H1 (cell line): ENCODE measurements around the gene DEXI. TPM values are rescaled to one million over a fixed set of nuclear protein-coding genes. Genes with fewer than 3 reads are reported as not detected.

Experiments
- CTCF ChIA-PET: fragments of 300-600 bp; sonication (Branson Sonifier 250); formaldehyde crosslinking; loops from one replicate; lab custom pipeline; 2021; ENCODE audit not compliant: partially characterized antibody; lab: Charles Lee
- POLR2A ChIA-PET: fragments of 300-600 bp; sonication (Branson Sonifier 250); formaldehyde crosslinking; loops from one replicate; lab custom pipeline; 2021; ENCODE audit warnings: inconsistent platforms; ENCODE audit not compliant: partially characterized antibody; lab: Charles Lee
- DNase-seq, 2 experiments: peaks; one replicate each; pipeline versions ENCODE4 v3.0.0 to v3.0.0-alpha.2; 2010 to 2022; ENCODE audit warnings: low spot score in 2 of 2, low read depth in 1 of 2, mixed read lengths in 1 of 2
- FAIRE-seq: peaks from 2 replicates; lab custom pipeline; 2011; peaks lifted over from hg19 to GRCh38; lab: Jason Lieb, UNC
- H2AFZ ChIP-seq: 2 replicates; pipeline ENCODE4 v1.8.1; 2012; ENCODE audit warnings: low read length, inconsistent platforms
- H2AK5ac ChIP-seq: 2 replicates; pipeline ENCODE4 v1.6.1; 2013; ENCODE audit warnings: low read depth, low read length
- H2BK120ac ChIP-seq: replicated peaks from 2 replicates; pipeline ENCODE3; 2013; ENCODE audit warnings: low read depth, low read length, inconsistent platforms
- H2BK12ac ChIP-seq: 2 replicates; pipeline ENCODE4 v1.6.1; 2013; ENCODE audit warnings: low read depth, low read length
- H2BK15ac ChIP-seq: 2 replicates; pipeline ENCODE4 v1.6.1; 2013; ENCODE audit warnings: low read length
- H2BK20ac ChIP-seq: 2 replicates; pipeline ENCODE4 v1.6.1; 2013; ENCODE audit warnings: low read length
- H2BK5ac ChIP-seq: 2 replicates; pipeline ENCODE4 v1.6.1; 2013; ENCODE audit warnings: low read depth, low read length
- H3K14ac ChIP-seq: 2 replicates; pipeline ENCODE4 v1.6.1; 2013; ENCODE audit warnings: inconsistent platforms; ENCODE audit not compliant: insufficient read length
- H3K18ac ChIP-seq: 2 replicates; pipeline ENCODE4 v1.6.1; 2013; ENCODE audit warnings: low read length; ENCODE audit errors: extremely low read depth
- H3K23ac ChIP-seq: 2 replicates; pipeline ENCODE4 v1.6.1; 2013; ENCODE audit warnings: inconsistent platforms; ENCODE audit not compliant: insufficient read length
- H3K23me2 ChIP-seq: 2 replicates; pipeline ENCODE4 v1.6.1; 2013; ENCODE audit warnings: low read depth, low read length
- H3K27ac ChIP-seq: 2 replicates; pipeline ENCODE4 v1.6.1; 2011; ENCODE audit warnings: low read depth, low read length, inconsistent platforms
- H3K27me3 ChIP-seq, 4 experiments: replicated peaks in 1 of 4; 1 replicate in 1 of 4; 2 replicates in 3 of 4; pipeline versions ENCODE4 v1.6.1 to v1.8.1; 2011 to 2013; ENCODE audit warnings: low read length in 3 of 4, mild to moderate bottlenecking in 3 of 4, inconsistent platforms in 2 of 4, mixed read lengths in 2 of 4, moderate library complexity in 1 of 4; ENCODE audit not compliant: control insufficient read depth in 3 of 4, insufficient read depth in 3 of 4; ENCODE audit errors: extremely low read depth in 1 of 4
- H3K36me3 ChIP-seq, 4 experiments: 2 replicates each; pipeline versions ENCODE4 v1.6.1 to v1.8.1; 2011 to 2013; ENCODE audit warnings: mild to moderate bottlenecking in 4 of 4, low read length in 3 of 4, moderate library complexity in 2 of 4, control low read depth in 1 of 4, inconsistent platforms in 1 of 4; ENCODE audit not compliant: insufficient read depth in 4 of 4, control insufficient read depth in 2 of 4
- H3K4ac ChIP-seq: replicated peaks from 2 replicates; pipeline ENCODE3; 2013; ENCODE audit warnings: low read length, low read depth, mixed read lengths, inconsistent platforms; ENCODE audit not compliant: insufficient read length
- H3K4me1 ChIP-seq, 4 experiments: replicated peaks in 1 of 4; 1 replicate in 1 of 4; 2 replicates in 3 of 4; pipeline versions ENCODE4 v1.6.1 to v1.8.1; 2011 to 2013; ENCODE audit warnings: low read length in 3 of 4, inconsistent platforms in 2 of 4, mixed read lengths in 1 of 4; ENCODE audit not compliant: insufficient read depth in 4 of 4, control insufficient read depth in 3 of 4
- H3K4me2 ChIP-seq, 2 experiments: 2 replicates each; pipeline versions ENCODE4 v1.6.1 to v1.8.1; 2011 to 2013; ENCODE audit warnings: low read depth in 2 of 2, low read length in 2 of 2, control low read depth in 1 of 2, inconsistent platforms in 1 of 2, mild to moderate bottlenecking in 1 of 2; ENCODE audit not compliant: insufficient read depth in 1 of 2
- H3K4me3 ChIP-seq, 4 experiments: fragments of 200-600, 300-600 bp in 1 of 4; sonication (generic), shearing (Covaris generic), sonication (Bioruptor Twin) in 1 of 4; 2 replicates each; pipeline versions ENCODE4 v1.5.1 to v1.8.1; 2011 to 2016; ENCODE audit warnings: low read length in 4 of 4, low read depth in 3 of 4, control low read depth in 2 of 4, inconsistent platforms in 2 of 4, mild to moderate bottlenecking in 2 of 4, mixed read lengths in 1 of 4, moderate library complexity in 1 of 4; ENCODE audit not compliant: insufficient read depth in 2 of 4; ENCODE audit errors: extremely low read depth in 1 of 4
- H3K56ac ChIP-seq: replicated peaks from 2 replicates; pipeline ENCODE3; 2013; ENCODE audit warnings: low read depth, mild to moderate bottlenecking, mixed read lengths, low read length, inconsistent platforms; ENCODE audit not compliant: insufficient read length
- H3K79me1 ChIP-seq: 2 replicates; pipeline ENCODE4 v1.6.1; 2013; ENCODE audit warnings: low read depth, low read length, control low read depth
- H3K79me2 ChIP-seq, 2 experiments: 2 replicates each; pipeline versions ENCODE4 v1.6.1 to v1.8.1; 2012 to 2013; ENCODE audit warnings: low read length in 2 of 2, mild to moderate bottlenecking in 2 of 2, inconsistent platforms in 1 of 2; ENCODE audit not compliant: insufficient read depth in 2 of 2, control insufficient read depth in 1 of 2
- H3K9ac ChIP-seq, 4 experiments: replicated peaks in 1 of 4; 1 replicate in 1 of 4; 2 replicates in 3 of 4; pipeline versions ENCODE4 v1.6.1 to v1.8.1; 2011 to 2013; ENCODE audit warnings: low read depth in 3 of 4, low read length in 3 of 4, control low read depth in 2 of 4, mild to moderate bottlenecking in 2 of 4, moderate library complexity in 2 of 4, inconsistent platforms in 1 of 4; ENCODE audit errors: extremely low read depth in 1 of 4
- H3K9me3 ChIP-seq, 2 experiments: 2 replicates each; pipeline versions ENCODE4 v1.6.1 to v1.8.1; 2012 to 2013; ENCODE audit warnings: mild to moderate bottlenecking in 2 of 2, moderate library complexity in 2 of 2, control low read depth in 1 of 2, inconsistent platforms in 1 of 2, low read depth in 1 of 2, low read length in 1 of 2, mixed read lengths in 1 of 2; ENCODE audit not compliant: insufficient read depth in 2 of 2
- H4K20me1 ChIP-seq, 2 experiments: replicated peaks in 1 of 2; 2 replicates each; pipeline versions ENCODE3 to v1.8.1; 2011 to 2013; ENCODE audit warnings: inconsistent platforms in 2 of 2, low read length in 2 of 2, mild to moderate bottlenecking in 1 of 2; ENCODE audit not compliant: insufficient read depth in 2 of 2, control insufficient read depth in 1 of 2
- H4K5ac ChIP-seq: 2 replicates; pipeline ENCODE4 v1.6.1; 2013; ENCODE audit warnings: low read length, low read depth, mixed read lengths, inconsistent platforms; ENCODE audit not compliant: insufficient read length
- H4K8ac ChIP-seq: 2 replicates; pipeline ENCODE4 v1.8.0; 2013; ENCODE audit warnings: mild to moderate bottlenecking, moderate library complexity, low read length, inconsistent platforms; ENCODE audit not compliant: insufficient read depth; ENCODE audit errors: extremely low read depth
- H4K91ac ChIP-seq: replicated peaks from 2 replicates; pipeline ENCODE3; 2013; ENCODE audit warnings: low read length, mixed read lengths, inconsistent platforms; ENCODE audit not compliant: insufficient read length
- BACH1 ChIP-seq: IDR thresholded peaks from 2 replicates; pipeline ENCODE4 v1.6.1; 2012; ENCODE audit warnings: low read length, improper control_type of control experiment
- GABPA ChIP-seq: IDR thresholded peaks from 2 replicates; pipeline ENCODE4 v1.6.1; 2011; ENCODE audit warnings: mild to moderate bottlenecking, low read length, moderate library complexity, borderline replicate concordance; ENCODE audit not compliant: insufficient read depth
- RAD21 ChIP-seq, 2 experiments: IDR thresholded peaks in 1 of 2; conservative IDR thresholded peaks in 1 of 2; 2 replicates each; pipeline ENCODE4 v1.6.1; 2011; ENCODE audit warnings: low read depth in 2 of 2, low read length in 2 of 2, improper control_type of control experiment in 1 of 2, inconsistent platforms in 1 of 2, mild to moderate bottlenecking in 1 of 2, moderate library complexity in 1 of 2
- SAP30 ChIP-seq: fragments of 300-600 bp; sonication (generic); IDR thresholded peaks from 2 replicates; pipeline ENCODE4 v1.7.1; 2012; ENCODE audit warnings: low read length, moderate library complexity, mild to moderate bottlenecking, inconsistent platforms; ENCODE audit not compliant: insufficient read depth, insufficient replicate concordance
- SIN3A ChIP-seq, 2 experiments: IDR thresholded peaks in 1 of 2; conservative IDR thresholded peaks in 1 of 2; 2 replicates each; pipeline ENCODE4 v1.6.1; 2011 to 2012; ENCODE audit warnings: low read length in 2 of 2, improper control_type of control experiment in 1 of 2, low read depth in 1 of 2, mild to moderate bottlenecking in 1 of 2
- SUZ12 ChIP-seq: fragments of 200-600 bp; sonication (generic); IDR thresholded peaks from 2 replicates; pipeline ENCODE4 v1.6.1; 2012; ENCODE audit warnings: mild to moderate bottlenecking, inconsistent platforms, low read length, moderate library complexity, mixed read lengths
- WGBS, 2 experiments: shearing (Covaris generic) in 1 of 2; methylation state at CpG; one replicate each; pipeline versions ENCODE4 v1.1.6 to v1.1.7; 2013 to 2015; ENCODE audit warnings: low lambda C conversion rate in 2 of 2, mixed read lengths in 2 of 2, inconsistent platforms in 1 of 2, low coverage in 1 of 2, missing lambda C conversion rate in 1 of 2; ENCODE audit not compliant: insufficient replicate concordance in 2 of 2, insufficient coverage in 1 of 2, insufficient read length in 1 of 2; ENCODE audit errors: extremely low coverage in 1 of 2, missing lambda C conversion rate in 1 of 2; 5-methylcytosine and 5-hydroxymethylcytosine counted together
- polyA plus RNA-seq, 7 experiments: library from polyadenylated mRNA; depleted of rRNA in 3 of 7; stranded (reverse) in 5 of 7; unstranded in 2 of 7; fragments of >200 nt in 5 of 7; fragments of 200-250 nt in 2 of 7; gene quantifications; 1 replicate in 5 of 7; 2 replicates in 1 of 7; 4 replicates in 1 of 7; pipeline versions ENCODE4 v1.2.1 to v1.2.3, GENCODE V29; 2011 to 2013; ENCODE audit warnings: missing spikeins in 2 of 7, mixed read lengths in 2 of 7
- total RNA-seq: library from RNA; stranded (reverse); fragmentation: NEBNext Ultra II Directional; extraction: Animal tissue kit (Norgen Biotek cat#: 25700); gene quantifications from 2 replicates; pipeline ENCODE4 v1.2.1, GENCODE V29; 2021
- TF ChIP-seq, protein P1 (sequence below), 3 experiments: IDR thresholded peaks; 1 replicate in 2 of 3; 2 replicates in 1 of 3; pipeline versions ENCODE4 v1.5.1 to v1.6.1; 2011; ENCODE audit warnings: low read length in 3 of 3, mild to moderate bottlenecking in 3 of 3, inconsistent platforms in 2 of 3, low read depth in 1 of 3, moderate library complexity in 1 of 3; ENCODE audit not compliant: insufficient read depth in 1 of 3; ENCODE audit errors: control extremely low read depth in 1 of 3

The DEXI gene
- total and polyA plus RNA-seq, 2 of the 8 experiments (the other 6 are each of a cell fraction or from before 2014, with no cell fraction given) = 39.5 to 47.3 TPM

DNA sequence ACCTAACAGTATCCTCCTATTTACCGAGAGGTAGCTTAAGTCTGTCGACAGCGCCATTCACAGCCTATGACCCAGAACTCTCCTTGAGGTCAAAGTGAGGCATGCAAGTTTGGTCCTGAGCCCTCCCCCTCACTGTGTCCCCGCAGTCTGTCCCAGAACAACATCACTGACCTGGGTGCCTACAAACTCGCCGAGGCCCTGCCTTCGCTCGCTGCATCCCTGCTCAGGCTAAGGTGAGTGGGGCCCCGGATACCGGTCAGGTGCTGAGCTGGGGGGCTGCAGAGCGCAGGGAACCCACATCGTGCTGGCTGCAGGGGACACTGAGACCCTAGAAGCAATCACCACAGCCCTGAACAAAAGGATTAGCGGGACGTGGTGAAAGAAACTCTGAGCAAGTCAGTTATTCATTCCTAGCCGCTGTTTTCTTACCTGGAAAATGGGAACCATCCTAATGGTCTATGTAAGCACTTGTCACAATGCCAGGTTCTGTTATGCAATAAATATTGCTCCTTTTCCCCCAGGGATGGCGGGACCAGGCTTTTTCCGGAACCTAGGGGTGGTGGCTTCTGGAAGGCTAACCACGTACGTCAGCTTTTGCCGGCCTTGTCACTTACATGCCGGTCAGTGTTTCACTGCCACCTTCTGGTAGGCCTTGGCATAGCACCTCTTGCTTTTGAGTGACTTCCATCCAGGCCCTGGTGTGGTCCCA, 23.8 kb downstream of the DEXI start:
- DNase-seq (peak; percentile 91 to 97), FAIRE-seq (peak; percentile 85)
- Histone ChIP-seq H2AK5ac (no peak overlapping the region), H4K91ac (no peak overlapping the region), H3K9ac (no peak overlapping the region; a peak in 1 of 7 replicates), H4K8ac (peak overlapping the region; percentile 65; the same call in 1 of the 2 replicates), H2BK120ac (no peak overlapping the region), H3K23me2 (no peaks in the 10 kb centered on the region), H3K18ac (no peak overlapping the region), H2BK12ac (no peak overlapping the region), H3K4me1 (peaks cover 0 to 8% (median 0%) of the 10 kb centered on the region in 4 experiments; a peak in 2 of 7 replicates), H4K5ac (no peak overlapping the region), H2BK20ac (no peak overlapping the region), H3K14ac (no peak overlapping the region), H3K4me2 (no peak overlapping the region), H3K79me2 (no peaks in the 10 kb centered on the region), H3K9me3 (no peaks in the 10 kb centered on the region), H3K27me3 (peaks cover 0 to 3% (median 0%) of the 10 kb centered on the region in 4 experiments; a peak in 1 of 7 replicates), H2BK5ac (no peak overlapping the region), H3K27ac (no peak overlapping the region), H3K56ac (no peak overlapping the region), H2BK15ac (no peak overlapping the region; the same call in 1 of the 2 replicates), H3K23ac (no peak overlapping the region), H3K79me1 (no peaks in the 10 kb centered on the region), H2AFZ (peak overlapping the region; percentile 84), H3K4me3 (0 out of 8 replicates have a peak overlapping the region, but pooled peaks of 1 of the 4 experiments have one; percentile 0), H3K4ac (no peak overlapping the region), H3K36me3 (no peaks in the 10 kb centered on the region), H4K20me1 (peaks cover 0 to 3% of the 10 kb centered on the region in 2 experiments)
- POLR2A ChIA-PET = interaction anchor here (0.8 to 1.0 kb wide), 2 partner anchors 9 to 174 kb away, joined by 3 to 4 read pairs; no protein-coding TSS in a partner anchor
- WGBS, 2 experiments = 60% methylated on average over 21 of the region's 21 CpGs; no CpG with 5 or more reads in 1 of the 2 experiments
- CTCF ChIA-PET = interaction anchor here (0.6 to 8.1 kb wide), 41 partner anchors 8 to 719 kb away, joined by 3 to 82 read pairs (median 4); partner anchors contain the start of genes CIITA and EMP2
- TF ChIP-seq, protein P1, sequence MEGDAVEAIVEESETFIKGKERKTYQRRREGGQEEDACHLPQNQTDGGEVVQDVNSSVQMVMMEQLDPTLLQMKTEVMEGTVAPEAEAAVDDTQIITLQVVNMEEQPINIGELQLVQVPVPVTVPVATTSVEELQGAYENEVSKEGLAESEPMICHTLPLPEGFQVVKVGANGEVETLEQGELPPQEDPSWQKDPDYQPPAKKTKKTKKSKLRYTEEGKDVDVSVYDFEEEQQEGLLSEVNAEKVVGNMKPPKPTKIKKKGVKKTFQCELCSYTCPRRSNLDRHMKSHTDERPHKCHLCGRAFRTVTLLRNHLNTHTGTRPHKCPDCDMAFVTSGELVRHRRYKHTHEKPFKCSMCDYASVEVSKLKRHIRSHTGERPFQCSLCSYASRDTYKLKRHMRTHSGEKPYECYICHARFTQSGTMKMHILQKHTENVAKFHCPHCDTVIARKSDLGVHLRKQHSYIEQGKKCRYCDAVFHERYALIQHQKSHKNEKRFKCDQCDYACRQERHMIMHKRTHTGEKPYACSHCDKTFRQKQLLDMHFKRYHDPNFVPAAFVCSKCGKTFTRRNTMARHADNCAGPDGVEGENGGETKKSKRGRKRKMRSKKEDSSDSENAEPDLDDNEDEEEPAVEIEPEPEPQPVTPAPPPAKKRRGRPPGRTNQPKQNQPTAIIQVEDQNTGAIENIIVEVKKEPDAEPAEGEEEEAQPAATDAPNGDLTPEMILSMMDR (IDR thresholded peaks at IDR 0.05; ENCODE audit: control extremely low read depth in 1 of 3, insufficient read depth in 1 of 3, low read depth in 1 of 3, low read length in 3 of 3) = peak; percentile 85 to 100 (median 96)
- TF ChIP-seq SIN3A (conservative IDR thresholded peaks at IDR 0.05 in 1 of 2, IDR thresholded peaks at IDR 0.05 in 1 of 2; ENCODE audit: low read depth in 1 of 2, low read length in 2 of 2) (peak in 1 of 2 experiments; percentile 46; a peak in 1 of 4 replicates), SAP30 (no peak), GABPA (peak; percentile 39; the same call in 1 of the 2 replicates), RAD21 (IDR thresholded peaks at IDR 0.05 in 1 of 2, conservative IDR thresholded peaks at IDR 0.05 in 1 of 2; ENCODE audit: low read depth in 2 of 2, low read length in 2 of 2) (peak; percentile 96), BACH1 (0 out of 2 replicates have a peak, but pooled peaks have one; percentile 16), SUZ12 (no peak)
